ENCODE measurements around the gene RNASE12. TPM values are rescaled to one million over a fixed set of nuclear protein-coding genes. Genes with fewer than 3 reads are reported as not detected.

The RNASE12 gene
- total and polyA plus RNA-seq, 9 of the 15 experiments (the other 6 are each of a cell fraction or from before 2014, with no cell fraction given) = 0.24 TPM; not detected in 8

- TF ChIP-seq ARID3A (IDR thresholded peaks at IDR 0.05; ENCODE audit: borderline replicate concordance, low read depth, low read length) = peak; percentile 59; the same call in 1 of the 2 replicates
- TF ChIP-seq MTF1 (CRISPR knock-in tag; IDR thresholded peaks at IDR 0.05; ENCODE audit: borderline replicate concordance) = no peak
- no peak for TF ChIP-seq ZNF717 (CRISPR knock-in tag; IDR thresholded peaks at IDR 0.05)
- peak; percentile 59 for TF ChIP-seq BDP1 (IDR thresholded peaks at IDR 0.05; ENCODE audit: insufficient read depth, insufficient read length)
- TF ChIP-seq SMARCA5 (IDR thresholded peaks at IDR 0.05) = 0 out of 2 replicates have a peak, but pooled peaks have one; percentile 37
- TF ChIP-seq ZNF592 (IDR thresholded peaks at IDR 0.05) = peak; percentile 48; the same call in 1 of the 2 replicates
- TF ChIP-seq PKNOX1 (IDR thresholded peaks at IDR 0.05) = peak; percentile 92
- TF ChIP-seq PHF20 (IDR thresholded peaks at IDR 0.05; ENCODE audit: partially characterized antibody) = peak; percentile 45
- TF ChIP-seq ZNF445 (CRISPR knock-in tag; IDR thresholded peaks at IDR 0.05; ENCODE audit: low read depth) = no peak
- TF ChIP-seq ZNF133 (CRISPR knock-in tag; IDR thresholded peaks at IDR 0.05) = no peak
- TF ChIP-seq ID3 (CRISPR knock-in tag; IDR thresholded peaks at IDR 0.05) = no peak
- peak; percentile 17; the same call in 1 of the 2 replicates for TF ChIP-seq ID3 (tag; IDR thresholded peaks at IDR 0.05)
- peak; percentile 70 for TF ChIP-seq SMC3 (conservative IDR thresholded peaks at IDR 0.05; ENCODE audit: insufficient read depth, low read depth, low read length)
- peak; percentile 96 to 97 for TF ChIP-seq RAD21 (CRISPR knock-in tag; conservative IDR thresholded peaks at IDR 0.05 in 1 of 2, IDR thresholded peaks at IDR 0.05 in 1 of 2)
- no peak for TF ChIP-seq XRCC3 (IDR thresholded peaks at IDR 0.05)
- peak; percentile 67; the same call in 1 of the 2 replicates for TF ChIP-seq ARID2 (IDR thresholded peaks at IDR 0.05)
- TF ChIP-seq NR1H2 (CRISPR knock-in tag; IDR thresholded peaks at IDR 0.05) = no peak
- TF ChIP-seq EP400 (IDR thresholded peaks at IDR 0.05) = peak; percentile 22; the same call in 1 of the 2 replicates
Observed at GRCh38 chr14:20609215-20610001, 18.2 kb upstream of the RNASE12 start (continued).

All from K562 (cell line).